Karpas-422 (cell line): Measurements from ENCODE around the gene ELAC2. TPM values are rescaled to one million over a fixed set of nuclear protein-coding genes. Genes with fewer than 3 reads are reported as not detected.

Experiments used
- DNase-seq: peaks from one replicate; pipeline ENCODE4 v3.0.0-alpha.2; 2015
- H2AFZ ChIP-seq: fragments of 200-600 bp; sonication (generic); 2 replicates; pipeline ENCODE4 v1.6.1; 2014; ENCODE audit warnings: antibody characterized with exemption, low read length, mixed read lengths
- H3K27ac ChIP-seq: fragments of 200-600 bp; sonication (generic); 2 replicates; pipeline ENCODE4 v1.5.1; 2014; ENCODE audit warnings: mild to moderate bottlenecking, low read length, moderate library complexity
- H3K27me3 ChIP-seq: fragments of 200-600 bp; sonication (generic); 2 replicates; pipeline ENCODE4 v1.6.1; 2014; ENCODE audit warnings: low read length, mixed read lengths
- H3K36me3 ChIP-seq: fragments of 200-600 bp; sonication (generic); 2 replicates; pipeline ENCODE4 v1.6.1; 2014; ENCODE audit warnings: low read length, mixed read lengths; ENCODE audit not compliant: insufficient read depth
- H3K4me1 ChIP-seq: fragments of 200-600 bp; sonication (generic); 2 replicates; pipeline ENCODE4 v1.6.1; 2014; ENCODE audit warnings: mild to moderate bottlenecking, low read length, mixed read lengths
- H3K4me2 ChIP-seq: fragments of 200-600 bp; sonication (generic); 2 replicates; pipeline ENCODE4 v1.6.1; 2014; ENCODE audit warnings: low read length, low read depth, mild to moderate bottlenecking; ENCODE audit not compliant: poor library complexity, severe bottlenecking
- H3K4me3 ChIP-seq: fragments of 200-600 bp; sonication (generic); 2 replicates; pipeline ENCODE4 v1.5.1; 2014; ENCODE audit warnings: mild to moderate bottlenecking, antibody characterized with exemption, low read length, mixed read lengths
- H3K79me2 ChIP-seq: fragments of 200-600 bp; sonication (generic); 2 replicates; pipeline ENCODE4 v1.6.1; 2014; ENCODE audit warnings: mild to moderate bottlenecking, low read length, mixed read lengths
- H3K9ac ChIP-seq: fragments of 200-600 bp; sonication (generic); 2 replicates; pipeline ENCODE4 v1.6.0; 2014; ENCODE audit warnings: low read length
- H3K9me2 ChIP-seq: fragments of 200-600 bp; sonication (generic), shearing (Covaris generic); replicated peaks from 2 replicates; pipeline ENCODE4 v1.6.0; 2014; ENCODE audit warnings: mild to moderate bottlenecking, low read length, moderate library complexity; ENCODE audit not compliant: insufficient read depth
- H3K9me3 ChIP-seq: fragments of 300-700, 200-600 bp; sonication (generic); 2 replicates; pipeline ENCODE4 v1.6.1; 2014; ENCODE audit warnings: low read length, mixed read lengths
- H4K20me1 ChIP-seq: fragments of 200-600 bp; sonication (generic); 2 replicates; pipeline ENCODE4 v1.6.1; 2014; ENCODE audit warnings: mild to moderate bottlenecking, antibody characterized with exemption, low read length, low read depth; ENCODE audit not compliant: insufficient read depth
- total RNA-seq: library from RNA; depleted of rRNA; stranded (reverse); fragments of >200 nt; shearing (Covaris generic); gene quantifications from 2 replicates; pipeline ENCODE4 v1.2.3, GENCODE V29; 2014; ENCODE audit warnings: low replicate concordance

Gene ELAC2
- total RNA-seq, 1 experiment from 2014 or later: 126 TPM

GRCh38 chr17:13038931-13039665 lies 21.3 kb upstream of the ELAC2 start:
- no peak overlapping the region for H2AFZ ChIP-seq
- no peak overlapping the region for H3K4me2 ChIP-seq
- no peak overlapping the region for H3K9ac ChIP-seq
- H3K79me2 ChIP-seq: no peaks in the 10 kb centered on the region
- H3K9me3 ChIP-seq: no peaks in the 10 kb centered on the region
- DNase-seq: no peak
- H3K27ac ChIP-seq: no peak overlapping the region
- no peaks in the 10 kb centered on the region for H3K27me3 ChIP-seq
- H3K9me2 ChIP-seq: no peaks in the 10 kb centered on the region
- H3K36me3 ChIP-seq: no peaks in the 10 kb centered on the region
- H3K4me3 ChIP-seq: no peak overlapping the region
- no peaks in the 10 kb centered on the region for H4K20me1 ChIP-seq
- H3K4me1 ChIP-seq: no peaks in the 10 kb centered on the region

GRCh38 chr17:13036751-13037150 lies 18.9 kb upstream of the ELAC2 start:
- Histone ChIP-seq H3K36me3 (no peaks in the 10 kb centered on the region), H3K27me3 (no peaks in the 10 kb centered on the region), H3K9me3 (no peaks in the 10 kb centered on the region), H3K4me1 (no peaks in the 10 kb centered on the region), H2AFZ (no peak overlapping the region), H3K79me2 (no peaks in the 10 kb centered on the region), H3K4me3 (no peak overlapping the region), H3K27ac (no peak overlapping the region), H3K4me2 (no peak overlapping the region), H3K9me2 (no peaks in the 10 kb centered on the region), H4K20me1 (no peaks in the 10 kb centered on the region), H3K9ac (no peak overlapping the region)
- DNase-seq: no peak

GRCh38 chr17:13035420-13035819 lies 17.6 kb upstream of the ELAC2 start:
- no peaks in the 10 kb centered on the region for H3K9me3 ChIP-seq
- no peaks in the 10 kb centered on the region for H3K27me3 ChIP-seq
- no peak overlapping the region for H3K9ac ChIP-seq
- H3K4me2 ChIP-seq: no peak overlapping the region
- DNase-seq: no peak
- H3K9me2 ChIP-seq: no peaks in the 10 kb centered on the region
- H4K20me1 ChIP-seq: no peaks in the 10 kb centered on the region
- H3K36me3 ChIP-seq: no peaks in the 10 kb centered on the region
- H3K79me2 ChIP-seq: no peaks in the 10 kb centered on the region
- no peak overlapping the region for H3K4me3 ChIP-seq
- no peaks in the 10 kb centered on the region for H3K4me1 ChIP-seq
- no peak overlapping the region for H2AFZ ChIP-seq
- H3K27ac ChIP-seq: no peak overlapping the region

DNA sequence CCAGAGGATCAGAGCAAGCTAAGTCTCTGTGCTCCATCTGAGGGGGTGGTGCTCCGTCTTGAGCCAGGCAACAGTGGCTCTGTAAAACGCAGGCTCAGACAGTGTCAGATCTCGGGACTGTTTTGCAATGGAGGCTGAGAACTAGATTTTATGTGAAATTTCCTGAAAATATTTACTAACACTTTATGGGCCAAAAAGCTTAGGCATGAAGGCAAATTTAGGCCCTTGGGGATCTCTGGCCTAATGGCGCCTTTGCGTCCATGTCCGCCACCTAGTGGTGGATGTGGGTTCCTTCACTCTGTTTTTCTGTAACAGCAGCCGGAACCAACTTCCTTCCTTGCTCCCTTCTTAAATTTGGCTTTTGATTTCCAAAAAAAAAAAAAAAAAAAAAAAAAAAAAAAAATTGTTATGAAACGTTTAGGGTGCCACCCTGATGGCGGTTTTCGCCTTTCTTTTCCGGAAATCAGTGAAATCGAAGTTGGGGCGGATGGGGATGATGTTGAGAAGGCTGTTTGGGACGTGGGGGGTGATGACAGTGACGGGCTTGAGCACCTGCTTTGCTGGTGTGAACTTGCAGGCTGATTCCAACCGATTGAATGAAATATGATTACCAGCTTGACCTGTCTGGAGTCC lies 14.0 kb upstream of the ELAC2 start:
- H3K36me3 ChIP-seq: no peaks in the 10 kb centered on the region
- H2AFZ ChIP-seq: no peak overlapping the region
- H3K4me1 ChIP-seq: no peaks in the 10 kb centered on the region
- no peak overlapping the region for H3K4me3 ChIP-seq
- no peaks in the 10 kb centered on the region for H3K9me3 ChIP-seq
- H3K79me2 ChIP-seq: no peaks in the 10 kb centered on the region
- no peaks in the 10 kb centered on the region for H3K27me3 ChIP-seq
- no peaks in the 10 kb centered on the region for H3K9me2 ChIP-seq
- H3K4me2 ChIP-seq: no peak overlapping the region
- no peak overlapping the region for H3K27ac ChIP-seq
- H4K20me1 ChIP-seq: no peaks in the 10 kb centered on the region
- peak; percentile 82 for DNase-seq
- H3K9ac ChIP-seq: no peak overlapping the region

- Histone ChIP-seq H3K9me3 (no peaks in the 10 kb centered on the region), H3K9ac (no peak overlapping the region), H3K4me3 (no peak overlapping the region), H3K27me3 (no peaks in the 10 kb centered on the region), H4K20me1 (no peaks in the 10 kb centered on the region), H2AFZ (no peak overlapping the region), H3K36me3 (no peaks in the 10 kb centered on the region), H3K27ac (no peak overlapping the region), H3K9me2 (no peaks in the 10 kb centered on the region), H3K4me1 (no peaks in the 10 kb centered on the region), H3K79me2 (no peaks in the 10 kb centered on the region), H3K4me2 (no peak overlapping the region)
- DNase-seq: peak; percentile 83
Observed at GRCh38 chr17:13030459-13031300, 12.9 kb upstream of the ELAC2 start.

GRCh38 chr17:13030056-13030455 lies 12.2 kb upstream of the ELAC2 start:
- no peaks in the 10 kb centered on the region for H3K9me3 ChIP-seq
- no peak overlapping the region for H2AFZ ChIP-seq
- no peak overlapping the region for H3K27ac ChIP-seq
- H3K4me1 ChIP-seq: no peaks in the 10 kb centered on the region
- no peak overlapping the region for H3K4me2 ChIP-seq
- no peaks in the 10 kb centered on the region for H3K27me3 ChIP-seq
- DNase-seq: no peak
- no peak overlapping the region for H3K9ac ChIP-seq
- H3K79me2 ChIP-seq: no peaks in the 10 kb centered on the region
- no peaks in the 10 kb centered on the region for H3K9me2 ChIP-seq
- no peak overlapping the region for H3K4me3 ChIP-seq
- H4K20me1 ChIP-seq: no peaks in the 10 kb centered on the region
- no peaks in the 10 kb centered on the region for H3K36me3 ChIP-seq

DNA sequence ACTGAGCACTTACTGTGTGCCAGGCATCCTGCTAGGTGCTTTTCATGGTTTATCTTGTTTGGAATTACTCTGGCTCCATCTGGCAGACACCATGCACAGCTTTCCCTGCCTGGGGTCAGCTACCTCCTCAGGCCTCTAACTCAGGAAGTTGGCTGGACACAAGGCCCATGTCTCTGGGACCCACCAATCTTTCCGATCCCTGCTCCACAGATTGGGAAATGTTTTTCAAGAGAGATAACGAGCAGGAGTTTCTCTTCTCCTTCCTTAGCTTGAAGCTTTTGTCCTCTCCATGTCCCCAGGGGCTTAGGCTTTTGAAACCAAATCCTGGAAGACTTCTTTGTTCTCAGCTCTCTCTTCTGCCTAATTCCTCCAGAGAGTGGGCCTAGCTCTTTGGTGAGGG lies 11.5 kb upstream of the ELAC2 start:
- no peak overlapping the region for H3K4me2 ChIP-seq
- no peak overlapping the region for H3K9ac ChIP-seq
- H4K20me1 ChIP-seq: no peaks in the 10 kb centered on the region
- no peak overlapping the region for H2AFZ ChIP-seq
- no peaks in the 10 kb centered on the region for H3K36me3 ChIP-seq
- no peaks in the 10 kb centered on the region for H3K4me1 ChIP-seq
- H3K27me3 ChIP-seq: no peaks in the 10 kb centered on the region
- no peaks in the 10 kb centered on the region for H3K79me2 ChIP-seq
- no peak overlapping the region for H3K27ac ChIP-seq
- H3K4me3 ChIP-seq: no peak overlapping the region
- H3K9me2 ChIP-seq: no peaks in the 10 kb centered on the region
- no peaks in the 10 kb centered on the region for H3K9me3 ChIP-seq
- no peak for DNase-seq

GRCh38 chr17:13027246-13027645 lies 9.4 kb upstream of the ELAC2 start:
- H3K4me3 ChIP-seq: no peak overlapping the region

More at GRCh38 chr17:13027246-13027645, 9.4 kb upstream of the ELAC2 start:
- Histone ChIP-seq H2AFZ (no peak overlapping the region), H3K9me2 (no peaks in the 10 kb centered on the region), H3K79me2 (no peaks in the 10 kb centered on the region), H3K9ac (no peak overlapping the region), H3K36me3 (no peaks in the 10 kb centered on the region), H3K27me3 (no peaks in the 10 kb centered on the region), H3K4me2 (no peak overlapping the region), H4K20me1 (no peaks in the 10 kb centered on the region), H3K9me3 (no peaks in the 10 kb centered on the region), H3K27ac (no peak overlapping the region), H3K4me1 (no peaks in the 10 kb centered on the region)
- no peak for DNase-seq
